K562 (cell line): Measurements from ENCODE around the gene CLSTN1. TPM values are rescaled to one million over a fixed set of nuclear protein-coding genes. Genes with fewer than 3 reads are reported as not detected.

Experiments used
- ATAC-seq: fragments of 200-7000 bp; cut with Tn5 transposase; 3 replicates; pipeline ENCODE4 v1.9.1; 2020; ENCODE audit warnings: moderate library complexity
- BruUV-seq: library from RNA; stranded (reverse); fragments of 400-500 nt; replicated peaks from 2 replicates; lab custom pipeline; 2021; lab: Mats Ljungman, UMichigan
- CTCF ChIA-PET: fragments of 300-600 bp; formaldehyde crosslinking; extraction: SDS; loops from one replicate; lab custom pipeline; 2021; ENCODE audit warnings: low intra/inter-chr PET ratio; lab: Yijun Ruan, JAX
- POLR2A ChIA-PET: fragments of 300-600, 350-650 bp; sonication (Branson Sonifier 250); formaldehyde crosslinking; extraction: SDS; loops from one replicate; lab custom pipeline; 2021; ENCODE audit warnings: antibody characterized with exemption, inconsistent platforms; lab: Yijun Ruan, JAX
- DNase-seq, 4 experiments: peaks; one replicate each; pipeline versions ENCODE4 v3.0.0 to v3.0.0-alpha.2; 2011 to 2018; ENCODE audit warnings: low spot score in 3 of 4, mixed read lengths in 3 of 4; ENCODE audit errors: extremely low read depth in 1 of 4
- FAIRE-seq: peaks from 2 replicates; lab custom pipeline; 2011; peaks lifted over from hg19 to GRCh38; lab: Jason Lieb, UNC
- H2AFZ ChIP-seq: 2 replicates; pipeline ENCODE4 v1.6.0; 2011; ENCODE audit warnings: low read depth, low read length, control low read depth, inconsistent platforms
- H3K27ac ChIP-seq: fragments of 200-600 bp; 3 replicates; pipeline ENCODE4 v1.8.0; 2011; ENCODE audit warnings: low read depth, mild to moderate bottlenecking, control low read depth, inconsistent platforms, low read length, moderate library complexity, mixed read lengths; ENCODE audit errors: extremely low read depth
- H3K27me3 ChIP-seq, 2 experiments: fragments of 300-600 bp in 1 of 2; 2 replicates in 1 of 2; 3 replicates in 1 of 2; pipeline versions ENCODE4 v1.6.0 to v1.8.0; 2011; ENCODE audit warnings: inconsistent platforms in 2 of 2, low read length in 2 of 2, mild to moderate bottlenecking in 1 of 2, mixed read lengths in 1 of 2, moderate library complexity in 1 of 2; ENCODE audit not compliant: control insufficient read depth in 2 of 2, insufficient read depth in 2 of 2
- H3K36me3 ChIP-seq: fragments of 300-600 bp; 3 replicates; pipeline ENCODE4 v1.8.0; 2011; ENCODE audit warnings: mild to moderate bottlenecking, low read length, inconsistent platforms; ENCODE audit not compliant: control insufficient read depth, insufficient read depth
- H3K4me1 ChIP-seq, 2 experiments: fragments of 200-600 bp in 1 of 2; replicated peaks in 1 of 2; 2 replicates in 1 of 2; 3 replicates in 1 of 2; pipeline versions ENCODE4 v1.5.1 to v1.8.0; 2011; ENCODE audit warnings: inconsistent platforms in 2 of 2, low read length in 2 of 2, mild to moderate bottlenecking in 1 of 2, mixed read lengths in 1 of 2, moderate library complexity in 1 of 2; ENCODE audit not compliant: control insufficient read depth in 2 of 2, insufficient read depth in 2 of 2
- H3K4me2 ChIP-seq: 2 replicates; pipeline ENCODE4 v1.6.1; 2011; ENCODE audit warnings: low read length, control low read depth, inconsistent platforms, mixed read lengths; ENCODE audit not compliant: insufficient read depth
- H3K4me3 ChIP-seq: fragments of 200-600 bp; sonication (generic), shearing (Covaris generic); 2 replicates; pipeline ENCODE4 v1.5.1; 2016; ENCODE audit warnings: control low read depth, inconsistent platforms
- H3K79me2 ChIP-seq: fragments of 200-600 bp; 3 replicates; pipeline ENCODE4 v1.8.0; 2011; ENCODE audit warnings: low read length, inconsistent platforms; ENCODE audit not compliant: control insufficient read depth, insufficient read depth
- H3K9ac ChIP-seq, 2 experiments: 2 replicates each; pipeline versions ENCODE4 v1.6.0 to v1.6.1; 2011; ENCODE audit warnings: low read depth in 2 of 2, low read length in 2 of 2, control low read depth in 1 of 2, inconsistent platforms in 1 of 2, mild to moderate bottlenecking in 1 of 2, mixed read lengths in 1 of 2; ENCODE audit not compliant: insufficient read depth in 1 of 2
- H3K9me1 ChIP-seq: one replicate; pipeline ENCODE4 v1.6.0; 2011; ENCODE audit warnings: inconsistent platforms, mild to moderate bottlenecking, low read length, moderate library complexity; ENCODE audit not compliant: control insufficient read depth, insufficient read depth
- H3K9me3 ChIP-seq: replicated peaks from 2 replicates; pipeline ENCODE4 v1.5.1; 2011; ENCODE audit warnings: low read depth, low read length, inconsistent platforms; ENCODE audit not compliant: control insufficient read depth, insufficient read depth
- H4K20me1 ChIP-seq: replicated peaks from 2 replicates; pipeline ENCODE4 v1.6.1; 2011; ENCODE audit warnings: low read length, inconsistent platforms, mixed read lengths; ENCODE audit not compliant: control insufficient read depth, insufficient read depth
- KAT8 ChIP-seq: fragments of 450-650 bp; IDR thresholded peaks from 2 replicates; pipeline ENCODE4 v1.6.1; 2016; ENCODE audit warnings: low read depth, mild to moderate bottlenecking
- MAX ChIP-seq: sonication (generic); formaldehyde crosslinking; IDR thresholded peaks from 2 replicates; pipeline ENCODE4 v1.9.0; 2022; ENCODE audit warnings: mild to moderate bottlenecking, missing genetic modification reagents
- TBP ChIP-seq: optimal IDR thresholded peaks from 2 replicates; pipeline ENCODE3; 2011; ENCODE audit warnings: low read depth, low read length, improper control_type of control experiment
- ZFP91 ChIP-seq: sonication (generic); formaldehyde crosslinking; IDR thresholded peaks from 2 replicates; pipeline ENCODE4 v1.8.0; 2022; ENCODE audit warnings: mild to moderate bottlenecking, missing genetic modification reagents
- ZNF124 ChIP-seq: sonication (generic); formaldehyde crosslinking; IDR thresholded peaks from 2 replicates; pipeline ENCODE4 v1.8.1; 2022; ENCODE audit warnings: missing genetic modification reagents
- WGBS: fragments of 100-300 bp; shearing (Covaris generic); methylation state at CpG from one replicate; pipeline ENCODE4 v1.1.6; 2016; ENCODE audit warnings: low coverage, mixed read lengths; ENCODE audit not compliant: insufficient coverage; ENCODE audit errors: missing lambda C conversion rate; 5-methylcytosine and 5-hydroxymethylcytosine counted together
- in situ Hi-C: fragments of 300-500 bp; cut with MboI; formaldehyde crosslinking; loops from 4 replicates; pipeline ENCODE4 v1.15.0; 2018; ENCODE audit warnings: inconsistent platforms, mixed read lengths
- intact Hi-C: fragments of 100-400 bp; cut with micrococcal nuclease; formaldehyde crosslinking; loops from 2 replicates; pipeline ENCODE4 v1.14.2; 2022
- polyA plus RNA-seq, 8 experiments: library from polyadenylated mRNA; depleted of rRNA in 4 of 8; stranded (reverse) in 5 of 8; unstranded in 3 of 8; fragments of >200 nt; fragmentation: Nextera tagmentation in 2 of 8; fragmentation: Illumina TruSeq in 1 of 8; extraction: Ambion mirVana in 2 of 8; extraction: Trizol in 1 of 8; gene quantifications; 2 replicates each; pipeline versions ENCODE4 v1.2.1 to v1.2.3, GENCODE V29; 2011 to 2014; ENCODE audit warnings: inconsistent platforms in 1 of 8, missing spikeins in 1 of 8
- total RNA-seq, 7 experiments: library from RNA; depleted of rRNA in 6 of 7; stranded (reverse); fragments of >200 nt in 6 of 7; fragmentation: Illumina TruSeq in 2 of 7; extraction: Trizol in 2 of 7; gene quantifications; 2 replicates each; pipeline versions ENCODE4 v1.2.1 to v1.2.3, GENCODE V29; 2011 to 2021; ENCODE audit warnings: low replicate concordance in 1 of 7

Gene CLSTN1
- total and polyA plus RNA-seq, 9 of the 15 experiments (the other 6 are each of a cell fraction or from before 2014, with no cell fraction given) = 1.1 to 32.5 (median 13.3) TPM

- H4K20me1 ChIP-seq = no peaks in the 10 kb centered on the region
- H3K27me3 ChIP-seq = peaks cover 13 to 41% of the 10 kb centered on the region in 2 experiments; a peak in 4 of 5 replicates
- TF ChIP-seq ZNF124 (CRISPR knock-in tag) = no peak
- no peak for TF ChIP-seq ZFP91 (CRISPR knock-in tag)
- TF ChIP-seq TBP = no peak
- no peak for TF ChIP-seq MAX (CRISPR knock-in tag)
- TF ChIP-seq KAT8 = no peak
- H3K9me3 ChIP-seq = 0 out of 2 replicates have a peak, but pooled peaks cover 1% of the 10 kb centered on the region
- ChIA-PET POLR2A (interaction anchor here (0.6 to 4.3 kb wide), 7 partner anchors 9 to 136 kb away, joined by 3 to 35 read pairs (median 3); no protein-coding TSS in a partner anchor), CTCF (no interaction called here)
- H3K9me1 ChIP-seq = no peaks in the 10 kb centered on the region
- no peaks in the 10 kb centered on the region for H3K79me2 ChIP-seq
- in situ Hi-C loops (no loop called here), intact Hi-C loops (no loop called here)
- WGBS = 31% methylated on average over 7 of the region's 7 CpGs
- peaks cover 7 to 41% of the 10 kb centered on the region in 2 experiments; a peak in 4 of 5 replicates for H3K4me1 ChIP-seq
- ATAC-seq = no peak
- no peak for DNase-seq
- no peak for FAIRE-seq
- peak overlapping the region in 1 of 2 experiments; percentile 51; a peak in 2 of 4 replicates for H3K9ac ChIP-seq
- no peak overlapping the region for H2AFZ ChIP-seq
- H3K4me3 ChIP-seq = no peak overlapping the region
- H3K36me3 ChIP-seq = no peaks in the 10 kb centered on the region
- H3K4me2 ChIP-seq = no peak overlapping the region
- no peak overlapping the region for H3K27ac ChIP-seq
- BruUV-seq = no TSS peak
Observed at GRCh38 chr1:9843576-9843945, 19.8 kb upstream of the CLSTN1 start.
